HL-60 (cell line): ENCODE results near the gene SH3RF3.

ENCODE experiments used
- GABPA ChIP-seq: IDR thresholded peaks from 2 replicates; pipeline ENCODE4 v1.6.1; 2012; ENCODE audit warnings: low read depth
- TF ChIP-seq, protein P1 (sequence below): IDR thresholded peaks from 2 replicates; pipeline ENCODE4 v1.6.1; 2012; ENCODE audit warnings: low read depth; ENCODE audit not compliant: insufficient replicate concordance
- TF ChIP-seq, protein P2 (sequence below): IDR thresholded peaks from one replicate; pipeline ENCODE4 v1.5.1; 2011; ENCODE audit warnings: low read length, control low read depth, inconsistent platforms; ENCODE audit not compliant: insufficient read depth

DNA sequence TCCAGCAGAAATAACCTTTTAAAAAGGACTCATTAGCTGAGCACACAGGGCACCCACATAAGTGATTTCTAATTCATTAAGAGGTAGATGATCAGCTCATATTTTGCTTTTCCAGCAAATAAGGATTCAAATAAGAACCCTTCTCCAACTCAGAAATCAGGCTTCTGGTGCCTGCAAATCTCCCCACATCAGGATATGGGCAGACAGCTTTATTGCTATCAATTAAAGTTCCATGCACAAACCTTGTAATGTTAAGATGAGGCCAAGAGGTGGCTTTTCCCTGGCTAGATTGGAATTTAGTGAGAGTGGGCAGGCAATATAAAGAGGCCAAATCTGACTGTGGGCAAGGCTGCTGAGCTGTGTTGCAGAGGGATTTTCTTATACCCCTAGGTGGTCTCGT lies 193.6 kb downstream of the SH3RF3 start:
- TF ChIP-seq, protein P1, sequence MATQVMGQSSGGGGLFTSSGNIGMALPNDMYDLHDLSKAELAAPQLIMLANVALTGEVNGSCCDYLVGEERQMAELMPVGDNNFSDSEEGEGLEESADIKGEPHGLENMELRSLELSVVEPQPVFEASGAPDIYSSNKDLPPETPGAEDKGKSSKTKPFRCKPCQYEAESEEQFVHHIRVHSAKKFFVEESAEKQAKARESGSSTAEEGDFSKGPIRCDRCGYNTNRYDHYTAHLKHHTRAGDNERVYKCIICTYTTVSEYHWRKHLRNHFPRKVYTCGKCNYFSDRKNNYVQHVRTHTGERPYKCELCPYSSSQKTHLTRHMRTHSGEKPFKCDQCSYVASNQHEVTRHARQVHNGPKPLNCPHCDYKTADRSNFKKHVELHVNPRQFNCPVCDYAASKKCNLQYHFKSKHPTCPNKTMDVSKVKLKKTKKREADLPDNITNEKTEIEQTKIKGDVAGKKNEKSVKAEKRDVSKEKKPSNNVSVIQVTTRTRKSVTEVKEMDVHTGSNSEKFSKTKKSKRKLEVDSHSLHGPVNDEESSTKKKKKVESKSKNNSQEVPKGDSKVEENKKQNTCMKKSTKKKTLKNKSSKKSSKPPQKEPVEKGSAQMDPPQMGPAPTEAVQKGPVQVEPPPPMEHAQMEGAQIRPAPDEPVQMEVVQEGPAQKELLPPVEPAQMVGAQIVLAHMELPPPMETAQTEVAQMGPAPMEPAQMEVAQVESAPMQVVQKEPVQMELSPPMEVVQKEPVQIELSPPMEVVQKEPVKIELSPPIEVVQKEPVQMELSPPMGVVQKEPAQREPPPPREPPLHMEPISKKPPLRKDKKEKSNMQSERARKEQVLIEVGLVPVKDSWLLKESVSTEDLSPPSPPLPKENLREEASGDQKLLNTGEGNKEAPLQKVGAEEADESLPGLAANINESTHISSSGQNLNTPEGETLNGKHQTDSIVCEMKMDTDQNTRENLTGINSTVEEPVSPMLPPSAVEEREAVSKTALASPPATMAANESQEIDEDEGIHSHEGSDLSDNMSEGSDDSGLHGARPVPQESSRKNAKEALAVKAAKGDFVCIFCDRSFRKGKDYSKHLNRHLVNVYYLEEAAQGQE, result no peak
- TF ChIP-seq, protein P2, sequence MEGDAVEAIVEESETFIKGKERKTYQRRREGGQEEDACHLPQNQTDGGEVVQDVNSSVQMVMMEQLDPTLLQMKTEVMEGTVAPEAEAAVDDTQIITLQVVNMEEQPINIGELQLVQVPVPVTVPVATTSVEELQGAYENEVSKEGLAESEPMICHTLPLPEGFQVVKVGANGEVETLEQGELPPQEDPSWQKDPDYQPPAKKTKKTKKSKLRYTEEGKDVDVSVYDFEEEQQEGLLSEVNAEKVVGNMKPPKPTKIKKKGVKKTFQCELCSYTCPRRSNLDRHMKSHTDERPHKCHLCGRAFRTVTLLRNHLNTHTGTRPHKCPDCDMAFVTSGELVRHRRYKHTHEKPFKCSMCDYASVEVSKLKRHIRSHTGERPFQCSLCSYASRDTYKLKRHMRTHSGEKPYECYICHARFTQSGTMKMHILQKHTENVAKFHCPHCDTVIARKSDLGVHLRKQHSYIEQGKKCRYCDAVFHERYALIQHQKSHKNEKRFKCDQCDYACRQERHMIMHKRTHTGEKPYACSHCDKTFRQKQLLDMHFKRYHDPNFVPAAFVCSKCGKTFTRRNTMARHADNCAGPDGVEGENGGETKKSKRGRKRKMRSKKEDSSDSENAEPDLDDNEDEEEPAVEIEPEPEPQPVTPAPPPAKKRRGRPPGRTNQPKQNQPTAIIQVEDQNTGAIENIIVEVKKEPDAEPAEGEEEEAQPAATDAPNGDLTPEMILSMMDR, result no peak
- TF ChIP-seq GABPA, result no peak
